CMK (cell line): ENCODE results near the gene IQSEC1.

ENCODE experiments used
- DNase-seq: peaks from one replicate; pipeline ENCODE4 v3.0.0-alpha.2; 2010; ENCODE audit warnings: low read depth

Gene IQSEC1

DNA sequence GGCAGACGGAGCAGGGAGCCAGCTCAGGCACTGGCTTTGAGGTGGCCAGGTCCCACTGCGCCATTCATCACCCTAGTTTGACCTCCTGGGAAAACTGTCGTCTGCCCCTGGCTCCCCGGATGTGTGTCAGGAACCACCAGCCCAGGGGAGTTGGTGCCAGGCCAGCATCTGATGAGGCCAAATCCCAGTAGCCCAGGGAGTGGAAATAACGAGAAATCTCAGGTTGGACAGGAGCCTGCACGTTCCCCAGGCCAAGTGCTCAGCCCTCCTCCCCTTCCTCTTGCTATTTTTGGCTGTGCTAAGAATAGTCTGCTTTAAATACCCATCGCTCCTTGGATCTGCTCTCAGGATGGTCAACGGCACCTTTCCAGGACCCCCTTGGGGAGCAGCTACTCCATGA is 138.8 kb downstream of the IQSEC1 start:
- DNase-seq: no peak

DNA sequence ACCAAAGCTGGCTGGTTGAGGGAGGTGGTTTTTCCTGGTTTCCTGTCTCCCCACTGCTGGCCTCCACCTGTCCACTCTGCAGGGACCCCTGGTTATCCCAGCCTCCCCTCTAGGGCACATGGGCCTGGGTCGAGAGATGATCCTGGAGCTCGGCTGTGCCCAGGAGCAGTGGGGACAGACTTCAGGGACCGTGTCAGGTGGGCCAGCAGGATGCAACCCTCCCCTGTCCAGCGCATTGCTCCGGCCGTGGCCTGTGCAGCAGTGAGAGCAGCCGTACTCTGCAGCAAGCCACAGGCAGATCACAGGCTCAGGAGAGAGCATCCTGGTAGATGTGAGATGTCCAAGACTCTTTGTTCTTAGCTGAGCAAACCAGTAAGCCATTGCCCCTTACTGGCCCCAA is 139.3 kb downstream of the IQSEC1 start:
- DNase-seq: no peak

DNA sequence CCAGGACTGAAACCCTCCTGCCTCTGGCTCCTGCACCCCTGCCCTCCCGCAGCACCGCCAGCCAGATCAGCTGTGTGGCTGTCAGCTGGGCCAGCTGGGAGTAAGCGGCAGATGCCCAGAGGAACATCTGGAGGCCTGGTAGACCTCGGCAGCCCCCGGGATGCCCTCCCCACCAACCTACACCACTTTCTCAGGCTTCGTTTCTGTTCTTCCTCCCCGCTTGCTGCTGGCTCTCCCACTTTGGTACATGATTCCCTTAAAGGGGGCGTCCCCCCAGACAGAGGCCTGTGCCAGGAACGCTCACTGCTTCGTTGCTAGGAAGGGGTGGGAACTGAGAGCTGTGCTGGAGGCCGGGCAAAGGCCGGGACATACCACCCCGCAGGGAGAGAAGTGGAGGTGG is 140.5 kb downstream of the IQSEC1 start:
- DNase-seq: no peak

DNA sequence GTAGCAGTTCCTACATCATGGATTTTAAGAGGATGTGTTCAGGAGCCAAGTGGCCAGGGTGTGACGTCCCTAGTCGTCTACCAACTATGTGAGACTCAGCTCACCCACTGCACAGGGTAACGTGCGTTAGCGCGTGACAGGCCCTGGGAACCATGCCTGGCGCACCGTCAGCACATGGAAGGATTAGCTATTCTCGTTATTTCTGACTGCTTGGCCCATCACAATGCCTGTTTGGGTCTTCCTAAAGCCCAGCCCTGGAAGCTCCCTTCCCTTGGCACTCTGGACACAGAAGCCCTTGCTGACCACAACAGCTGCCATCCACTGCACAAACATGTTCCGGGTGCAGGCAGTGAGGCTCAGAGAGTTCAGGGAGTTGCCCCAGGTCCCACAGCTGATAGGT is 140.9 kb downstream of the IQSEC1 start:
- DNase-seq: no peak

DNA sequence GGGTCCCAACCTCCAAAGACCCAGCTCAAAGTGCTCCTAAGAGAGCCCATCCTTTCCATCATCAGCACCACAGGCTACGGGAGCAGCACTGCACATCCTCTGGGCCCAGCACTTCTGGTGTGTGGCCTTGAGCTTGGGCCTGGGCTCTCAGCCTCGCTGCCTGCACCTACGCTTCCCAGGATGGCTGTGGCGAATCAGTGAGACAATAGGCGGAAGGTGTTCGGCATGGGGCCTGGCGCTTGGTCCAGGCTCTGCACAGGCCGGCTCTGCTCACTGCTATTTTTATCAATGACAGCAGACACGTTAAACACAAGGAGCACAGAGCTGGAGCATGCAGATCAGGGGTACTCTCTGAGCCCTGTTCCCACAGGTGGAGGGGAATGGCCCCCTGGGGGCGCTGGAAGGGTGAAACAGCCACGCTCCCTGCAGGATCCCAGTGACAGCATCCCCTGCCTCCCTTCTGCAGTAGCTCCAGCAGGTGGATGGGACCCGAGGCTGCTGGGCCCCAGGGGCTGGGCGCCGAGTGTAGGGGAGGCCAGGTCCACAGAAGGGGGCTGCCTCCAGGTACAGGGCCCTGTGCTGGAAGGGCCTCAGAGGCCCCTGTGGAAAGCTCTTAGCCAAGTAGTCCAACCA is 141.8 kb downstream of the IQSEC1 start:
- no peak for DNase-seq

DNA sequence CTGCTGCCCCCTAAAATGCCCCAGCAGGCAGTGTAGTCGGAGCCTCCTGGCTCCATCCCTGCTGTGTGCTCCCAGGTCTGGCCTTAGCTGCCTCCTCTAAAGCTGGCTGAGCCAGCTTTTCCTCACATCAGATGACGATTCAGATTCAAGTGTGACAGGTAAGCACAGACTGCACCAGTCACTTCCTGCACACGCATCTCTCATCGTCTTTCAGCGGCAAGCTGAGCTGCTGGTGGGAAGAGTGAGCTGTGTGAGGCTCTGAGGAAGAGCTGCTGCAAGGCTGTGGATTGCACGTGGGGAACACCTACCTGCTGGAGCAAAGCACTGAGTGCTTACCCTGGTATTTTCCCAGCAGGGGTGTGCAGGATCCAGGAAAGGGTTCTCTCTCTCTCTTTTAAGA is 143.4 kb downstream of the IQSEC1 start:
- no peak for DNase-seq

DNA sequence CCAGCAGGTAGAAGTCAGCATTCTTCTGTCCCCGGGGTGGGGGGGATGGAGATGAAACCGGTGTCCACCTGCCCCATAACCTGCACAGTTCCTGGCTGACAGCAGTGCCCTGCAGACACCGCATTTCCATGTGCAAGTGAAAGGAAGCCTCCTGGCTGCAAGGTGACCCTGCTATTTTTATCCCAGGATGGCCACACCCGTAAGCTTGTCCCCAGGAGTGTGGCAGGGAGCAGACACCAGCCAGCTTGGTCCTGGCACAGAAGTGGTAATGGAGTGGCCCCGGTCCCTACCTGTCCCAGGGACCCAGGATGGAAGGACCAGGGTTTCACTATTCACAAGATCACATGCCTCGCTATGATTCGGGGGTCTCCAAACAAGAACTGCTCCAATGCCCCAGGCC is 146.6 kb downstream of the IQSEC1 start:
- no peak for DNase-seq

DNA sequence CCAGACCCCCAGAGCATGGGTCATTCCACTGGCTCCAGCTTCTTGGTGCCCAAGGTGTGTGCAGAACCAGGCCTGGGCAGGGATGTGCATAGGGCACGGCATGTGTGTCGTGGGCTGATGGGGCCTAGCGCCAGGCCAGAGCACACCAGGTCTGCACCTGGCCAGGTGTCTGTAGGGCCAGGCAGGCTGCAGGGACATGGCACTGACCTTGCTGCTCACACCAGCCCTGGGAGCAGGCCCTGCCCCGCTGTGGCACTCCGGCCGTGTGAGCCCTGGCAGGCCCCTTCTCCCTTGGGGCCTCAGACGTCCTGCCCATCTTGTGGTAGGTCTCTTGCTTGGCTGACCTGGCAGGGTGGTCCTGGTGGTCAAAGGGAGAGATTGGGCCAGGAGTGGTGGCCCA is 147.6 kb downstream of the IQSEC1 start:
- no peak for DNase-seq

DNA sequence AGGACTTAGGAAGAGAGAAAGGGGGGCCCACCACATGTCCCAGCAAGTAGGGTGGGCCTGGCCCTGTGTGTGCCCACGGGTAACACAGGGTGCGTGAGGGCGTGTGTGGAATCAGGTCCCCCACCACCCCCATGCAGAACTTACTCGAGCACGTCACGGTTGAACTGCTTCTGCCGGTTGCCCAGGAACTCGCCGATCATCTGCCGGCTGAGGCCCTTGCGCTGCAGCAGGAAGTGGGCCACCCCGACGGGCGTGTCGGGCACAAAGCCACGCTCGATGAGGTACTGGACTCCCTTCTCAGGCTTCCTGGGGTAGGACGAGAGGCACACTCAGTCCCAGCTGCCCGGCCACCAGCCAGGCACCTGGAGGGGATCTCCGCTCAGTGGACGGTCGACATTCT is 148.8 kb downstream of the IQSEC1 start:
- no peak for DNase-seq

DNA sequence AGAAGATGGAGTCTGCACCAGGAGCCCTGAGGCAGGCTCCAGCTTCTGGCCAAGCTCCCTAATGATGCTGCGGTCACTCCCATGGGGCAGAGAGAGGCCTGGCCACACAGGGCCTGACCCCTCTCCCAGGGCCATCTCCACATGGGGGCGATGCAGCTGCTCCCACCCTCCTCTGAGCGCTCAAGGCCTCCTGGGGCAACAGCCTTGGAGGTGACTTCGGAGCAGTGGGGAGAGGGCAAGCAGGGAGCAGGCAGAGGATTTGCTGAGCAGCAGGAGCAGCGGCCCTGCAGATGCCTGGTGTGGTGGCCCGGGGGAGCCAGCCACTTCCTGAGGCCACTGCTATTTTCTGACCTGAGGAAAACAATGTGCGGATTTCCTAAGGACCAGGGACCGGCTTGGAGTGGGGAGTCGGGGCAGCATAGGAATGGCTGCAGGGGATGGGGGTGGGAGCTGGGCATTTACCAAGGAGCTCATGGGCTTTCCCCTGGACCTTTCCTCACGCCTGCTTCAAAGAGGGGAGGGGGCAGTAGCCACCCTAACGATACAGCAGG is 150.3 kb downstream of the IQSEC1 start:
- no peak for DNase-seq

DNA sequence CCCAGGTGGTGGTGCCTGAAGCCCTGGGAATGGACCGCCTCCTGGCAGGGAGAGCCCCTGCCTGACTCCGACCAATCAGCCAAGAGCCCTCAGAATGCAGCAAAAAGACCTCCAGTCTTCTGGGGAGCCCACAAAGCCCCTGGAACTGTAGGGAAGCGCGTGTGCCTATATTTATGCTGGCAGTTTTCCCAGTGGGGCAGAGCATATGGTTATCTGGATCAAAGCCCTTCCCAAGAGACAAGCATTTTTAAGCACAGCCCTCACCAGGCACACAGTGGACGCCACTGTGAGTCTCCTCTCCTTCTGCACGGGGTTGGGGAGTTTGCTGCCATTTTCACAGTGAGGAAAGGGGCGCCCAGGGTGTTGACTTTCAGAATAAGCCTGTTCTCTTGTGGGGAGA is 150.9 kb downstream of the IQSEC1 start:
- DNase-seq: no peak

DNA sequence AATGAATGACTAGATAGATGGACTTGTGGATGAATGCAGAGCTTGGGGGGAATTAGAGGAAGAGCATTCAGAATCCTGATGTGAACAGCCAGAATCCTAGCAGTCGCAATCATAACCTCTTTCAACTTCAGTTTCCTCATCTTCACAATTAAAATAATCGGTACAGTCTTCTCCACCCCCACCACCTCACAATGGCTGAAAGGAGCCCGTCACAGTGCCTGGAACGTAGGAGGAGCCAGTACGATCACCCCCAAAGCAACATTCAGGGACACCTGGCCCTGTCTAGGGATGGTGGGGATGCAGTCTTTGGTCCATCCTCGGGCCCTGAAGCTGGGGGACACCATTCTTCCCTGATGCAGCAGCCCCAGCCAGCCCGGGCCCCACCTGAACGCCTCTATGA is 151.5 kb downstream of the IQSEC1 start:
- DNase-seq: no peak

DNA sequence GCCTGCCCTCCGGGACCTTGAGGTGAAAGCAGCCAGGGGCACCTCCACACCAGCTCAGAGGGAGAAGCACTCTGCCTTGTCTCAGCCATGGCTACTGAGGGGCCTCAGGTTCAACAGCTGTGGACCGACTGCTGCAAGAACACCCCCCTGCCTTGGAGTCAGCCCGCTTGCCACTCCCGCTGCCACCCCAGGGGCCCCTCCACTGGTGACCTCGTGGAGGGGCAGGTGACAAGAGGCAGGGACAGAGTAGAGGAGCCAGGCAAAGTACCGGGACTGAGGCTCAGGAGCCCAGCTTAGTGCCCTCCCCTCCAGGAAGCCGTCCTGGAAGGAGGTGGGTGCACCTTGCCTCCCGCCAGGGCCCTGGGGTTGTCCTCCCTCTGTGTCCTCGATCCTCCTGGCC is 152.3 kb downstream of the IQSEC1 start:
- no peak for DNase-seq

DNA sequence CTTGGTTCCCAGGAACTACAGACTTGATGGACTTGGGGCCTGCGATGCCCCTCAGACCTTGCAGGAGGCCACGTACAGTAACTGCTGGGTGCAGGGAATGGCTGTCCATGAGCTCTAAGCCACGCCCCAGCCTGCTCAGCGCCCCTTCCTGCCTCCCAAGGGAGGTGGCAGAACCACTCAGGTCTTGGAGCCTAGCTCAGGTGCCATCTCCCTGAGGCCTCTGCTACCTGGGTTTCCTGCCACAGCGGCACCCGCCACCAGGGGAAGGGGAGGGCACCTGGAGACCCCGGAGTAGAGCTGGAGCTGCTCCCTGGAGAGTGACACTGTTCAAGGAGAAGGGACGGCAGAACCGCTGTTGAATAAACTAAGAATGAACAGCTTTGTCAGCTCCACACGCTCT is 154.0 kb downstream of the IQSEC1 start:
- no peak for DNase-seq

DNA sequence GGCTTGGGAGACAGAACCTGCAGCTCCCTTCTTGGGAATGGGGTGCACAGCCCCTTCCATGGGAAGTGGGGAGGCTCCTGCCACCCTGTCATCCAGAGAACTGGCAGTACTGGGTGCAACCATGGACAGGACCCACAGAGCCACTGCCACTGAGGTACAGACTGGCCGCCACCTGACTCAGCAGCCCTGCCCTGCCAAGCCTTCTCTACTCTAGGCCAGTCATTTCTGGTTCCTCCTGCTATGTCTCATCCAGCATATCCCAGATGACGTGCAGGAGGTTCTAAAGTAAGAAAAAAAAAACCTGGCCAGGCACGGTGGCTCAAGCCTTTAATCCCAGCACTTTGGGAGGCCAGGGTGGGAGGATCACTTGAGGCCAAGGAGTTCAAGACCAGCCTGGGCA is 155.0 kb downstream of the IQSEC1 start:
- no peak for DNase-seq

DNA sequence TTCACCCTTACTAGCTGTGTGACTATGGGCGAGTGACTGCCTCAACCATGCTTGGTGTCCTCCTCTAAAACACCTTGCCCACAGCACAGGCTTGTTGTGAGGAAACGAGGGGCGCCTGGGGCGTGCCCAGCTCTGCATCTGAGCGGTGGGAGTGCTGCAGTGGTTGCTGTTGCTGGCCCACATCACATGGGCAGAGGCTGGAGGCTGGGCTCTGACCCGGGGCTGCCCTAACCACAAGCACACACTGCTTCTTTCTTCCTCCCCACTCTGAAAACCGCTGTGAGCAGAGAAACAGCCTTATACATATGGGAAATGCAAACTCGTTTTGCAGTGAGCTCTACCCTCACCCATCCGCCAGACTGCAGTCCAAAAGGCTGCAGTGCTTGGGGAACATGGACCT is 157.1 kb downstream of the IQSEC1 start:
- DNase-seq: peak; percentile 22

DNA sequence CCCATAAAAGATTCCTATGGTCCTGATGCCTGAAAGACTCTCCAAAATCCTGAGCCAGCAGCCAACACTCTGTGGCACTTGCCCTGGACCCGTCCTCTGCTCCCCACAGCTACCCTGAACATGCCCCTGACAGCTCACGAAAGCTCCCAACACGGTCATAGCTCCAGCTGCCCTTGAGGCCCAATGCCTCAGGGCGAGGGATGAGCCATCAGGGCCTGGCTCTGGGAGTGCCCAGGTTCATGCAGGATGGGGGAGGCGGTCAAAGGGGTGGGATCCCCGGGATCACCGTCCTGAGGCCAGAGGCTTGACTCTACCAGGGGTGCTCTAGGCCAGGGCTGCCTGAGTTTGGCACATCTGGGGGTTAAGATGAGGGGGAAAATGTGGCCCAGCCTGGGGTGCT is 159.1 kb downstream of the IQSEC1 start:
- no peak for DNase-seq

DNA sequence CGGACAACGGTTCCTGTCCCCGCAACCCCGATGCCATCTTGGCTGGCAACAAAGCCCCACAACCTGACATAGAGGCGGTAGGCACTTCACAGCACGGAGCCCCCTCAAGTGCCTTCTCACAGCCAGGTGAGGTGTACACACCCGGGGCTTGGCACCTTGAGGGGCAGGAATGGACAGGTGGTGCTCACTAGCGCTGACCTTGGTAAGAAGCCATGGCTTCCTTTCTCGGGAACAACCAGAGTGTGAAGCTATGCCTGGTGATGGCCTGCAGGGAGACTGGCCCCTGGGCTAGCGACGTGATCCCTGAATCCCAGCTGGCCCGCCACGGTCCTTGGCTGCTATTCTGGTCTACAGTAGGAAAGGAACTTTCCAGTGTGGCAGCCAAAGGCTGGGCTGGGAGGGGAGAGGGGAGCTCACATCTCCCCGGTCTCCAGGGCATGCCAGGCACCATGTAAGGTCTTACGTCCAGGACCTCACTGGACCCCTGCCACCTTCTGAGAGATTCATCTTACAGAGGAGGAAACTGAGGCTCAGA is 161.3 kb downstream of the IQSEC1 start:
- DNase-seq: no peak

DNA sequence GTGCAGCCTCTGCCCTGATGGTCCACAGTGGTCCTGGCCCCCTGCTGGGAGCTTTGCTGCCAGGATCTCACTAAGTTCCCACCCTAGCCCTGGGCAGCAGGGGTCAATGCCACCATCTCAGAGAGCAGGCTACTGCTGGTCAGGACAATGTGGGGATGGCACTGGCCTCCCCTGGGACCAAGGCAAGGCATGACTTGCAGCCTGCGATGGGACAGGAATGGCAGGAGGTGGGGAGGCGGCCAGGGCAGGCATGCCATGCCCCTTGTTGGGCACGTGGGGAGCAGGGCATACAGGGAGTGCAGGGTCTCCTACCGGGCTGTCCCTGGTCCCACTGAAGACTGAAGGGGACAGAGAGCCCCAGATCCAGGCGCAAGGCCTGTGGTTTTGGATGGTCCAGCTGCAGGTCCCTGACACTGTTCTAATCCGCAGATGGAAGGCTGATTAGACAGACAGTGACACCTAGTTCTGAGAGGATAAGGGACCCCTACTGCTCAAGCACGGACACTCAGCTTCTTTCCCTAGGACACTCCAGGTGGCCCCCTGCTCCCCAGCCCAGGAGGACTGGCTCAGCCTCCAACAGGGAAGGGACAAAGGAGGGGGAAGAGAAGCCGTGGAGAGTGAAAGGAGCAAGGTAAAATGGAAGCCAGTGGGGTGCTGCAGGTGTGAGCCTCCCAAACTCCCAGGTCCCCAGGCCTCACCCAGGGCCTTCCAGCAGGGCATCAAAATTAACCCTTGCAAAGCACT is 162.7 kb downstream of the IQSEC1 start:
- DNase-seq: no peak

DNA sequence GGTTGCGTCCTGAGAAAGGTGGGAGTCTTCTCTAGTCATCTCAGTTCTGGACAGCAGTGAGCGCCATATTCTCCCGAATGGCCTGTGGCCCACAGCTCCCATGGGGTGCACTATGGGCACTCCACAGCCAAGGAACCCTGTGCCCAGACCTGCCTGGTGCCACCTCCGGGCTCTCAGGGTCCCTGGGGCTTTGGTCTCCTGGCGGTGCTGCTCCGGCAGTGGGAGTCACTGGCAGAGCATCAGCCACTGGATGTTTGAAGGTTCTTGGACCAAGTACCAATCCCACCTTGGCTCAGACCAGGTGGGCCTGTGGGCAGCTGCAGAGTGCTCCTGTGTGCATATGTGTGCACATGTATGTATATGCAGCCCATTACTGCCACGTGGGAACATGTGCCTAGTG is 163.5 kb downstream of the IQSEC1 start:
- no peak for DNase-seq

DNA sequence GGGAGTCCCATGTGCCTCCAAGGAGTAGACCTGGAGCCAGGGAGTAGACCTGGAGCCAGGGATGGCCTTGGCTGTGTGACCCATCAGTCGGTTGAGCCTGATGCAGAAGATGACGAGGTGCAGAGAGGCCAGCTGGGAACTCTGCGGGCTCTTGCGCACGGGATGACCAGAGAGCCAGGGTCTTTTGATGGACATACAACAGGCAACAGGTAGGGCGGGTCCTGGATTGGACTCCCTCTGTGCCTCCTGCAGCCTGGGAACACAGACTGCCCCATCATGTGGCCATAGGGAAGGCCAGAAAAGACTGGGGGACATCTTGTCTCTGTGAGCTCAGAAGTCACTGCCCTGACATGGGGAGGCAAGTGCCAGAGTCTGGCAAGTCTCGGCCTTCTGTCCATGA is 164.4 kb downstream of the IQSEC1 start:
- DNase-seq: no peak

DNA sequence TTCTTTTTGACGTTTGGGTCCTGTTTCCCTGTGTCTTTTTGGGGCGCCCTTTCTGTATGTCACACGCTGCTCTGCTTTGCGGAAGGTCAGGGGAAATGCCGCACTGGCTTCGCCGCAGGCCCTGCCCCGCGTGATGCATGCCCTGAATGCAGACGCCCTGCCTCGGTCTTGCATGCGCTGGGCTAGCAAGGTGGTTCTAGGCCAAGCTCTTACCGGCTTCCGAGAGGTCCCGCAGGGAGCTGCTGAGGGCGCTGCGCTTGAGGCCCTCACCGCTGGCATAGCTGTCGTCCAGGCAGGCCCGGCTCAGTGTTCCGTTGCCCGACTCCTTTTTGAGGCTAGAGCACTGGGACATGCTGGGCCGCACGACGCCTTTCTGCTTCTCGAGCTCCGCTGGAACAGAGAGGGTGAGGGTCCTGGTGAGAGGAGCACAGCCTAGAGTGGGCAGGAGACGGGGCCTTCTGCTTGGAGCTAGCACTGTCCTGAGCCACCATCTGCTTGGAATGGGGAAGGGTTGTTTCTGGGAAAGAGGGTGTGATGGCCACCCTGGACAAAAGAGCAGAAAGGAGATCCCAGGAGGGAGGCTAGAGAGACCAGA is 165.0 kb downstream of the IQSEC1 start:
- DNase-seq: no peak

DNA sequence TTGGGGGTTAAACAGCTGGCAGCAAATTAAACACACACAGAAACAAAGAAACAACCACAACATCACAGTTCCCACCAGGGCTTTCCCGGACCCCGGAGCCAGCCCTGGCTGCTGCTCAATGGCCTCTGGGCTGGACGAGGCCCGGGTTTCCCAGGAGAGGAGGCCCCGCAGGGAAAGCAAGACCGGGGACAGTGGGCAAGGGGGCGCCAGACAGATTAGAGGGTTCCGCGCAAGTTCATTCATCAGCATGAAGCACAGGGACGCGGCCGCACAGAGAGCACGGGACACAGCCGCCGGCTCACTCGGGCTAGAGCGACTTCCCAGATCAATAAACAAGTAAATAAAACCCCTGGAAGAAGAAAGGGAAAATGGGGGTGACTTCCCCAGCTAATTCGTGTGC is 165.5 kb downstream of the IQSEC1 start:
- DNase-seq: no peak
